ENCODE measurements around the gene ZCCHC8. TPM values are rescaled to one million over a fixed set of nuclear protein-coding genes. Genes with fewer than 3 reads are reported as not detected.

The ZCCHC8 gene
- total RNA-seq, result 10 to 100 TPM in 1 of 2 donors, 1 to 10 TPM in 1; 7.3 to 16.6 TPM

- no peaks in the 10 kb centered on the region for H3K27me3 ChIP-seq
- peak within 1 kb of the TSS; percentile 93 to 99 (median 98) for H3K27ac ChIP-seq
- WGBS, 2 donors, result 4 to 15% methylated on average over 12 to 52 of the region's 52 CpGs
- peak; percentile 97 for ATAC-seq
- peaks cover 0 to 18% of the 10 kb centered on the region in 2 donors for H3K36me3 ChIP-seq (replicated peaks in 1 of 2; ENCODE audit: insufficient read depth in 1 of 2, low read depth in 2 of 2)
- intact Hi-C loops (cut with DNase I), result no loop called here
- TF ChIP-seq POLR2A (IDR thresholded peaks at IDR 0.05), result peak; percentile 93 to 98 (median 98)
- TF ChIP-seq CTCF (IDR thresholded peaks at IDR 0.05), result peak in 4 of 7 experiments; percentile 43 to 52 (median 49)
- H3K9me3 ChIP-seq, result no peaks in the 10 kb centered on the region
- peak within 1 kb of the TSS; percentile 53 to 79 for H3K4me3 ChIP-seq
- H3K4me1 ChIP-seq, result peaks cover 31% of the 10 kb centered on the region
- peak; percentile 96 to 98 (median 98) for DNase-seq
These were observed at the start of gene ZCCHC8 for GRCh38 chr12:122500685-122501488. ZCCHC8 (minus strand) TSS chr12:122500932; CDS start chr12:122500840, 92 bp downstream.

- Histone ChIP-seq H3K4me3 (no peak overlapping the region), H3K27ac (no peak overlapping the region), H3K36me3 (replicated peaks in 1 of 2; ENCODE audit: insufficient read depth in 1 of 2, low read depth in 2 of 2) (no peaks in the 10 kb centered on the region), H3K27me3 (no peaks in the 10 kb centered on the region), H3K4me1 (no peaks in the 10 kb centered on the region), H3K9me3 (no peaks in the 10 kb centered on the region)
- TF ChIP-seq POLR2A (IDR thresholded peaks at IDR 0.05), result no peak
- no peak for TF ChIP-seq CTCF (IDR thresholded peaks at IDR 0.05)
- ATAC-seq (no peak), DNase-seq (no peak)
- intact Hi-C loops (cut with DNase I), result no loop called here
- WGBS, 2 donors, result 74 to 81% methylated on average over 5 of the region's 5 CpGs
These were observed 46.6 kb upstream of the ZCCHC8 start for GRCh38 chr12:122547330-122547729.

- no peak overlapping the region for H3K27ac ChIP-seq
- WGBS, 2 donors, result 92 to 96% methylated on average over 2 of the region's 2 CpGs
- no peaks in the 10 kb centered on the region for H3K36me3 ChIP-seq (replicated peaks in 1 of 2; ENCODE audit: insufficient read depth in 1 of 2, low read depth in 2 of 2)
- H3K9me3 ChIP-seq, result no peaks in the 10 kb centered on the region
- intact Hi-C loops (cut with DNase I), result no loop called here
- TF ChIP-seq CTCF (IDR thresholded peaks at IDR 0.05) (no peak), POLR2A (IDR thresholded peaks at IDR 0.05) (no peak)
- no peak for ATAC-seq
- H3K27me3 ChIP-seq, result no peaks in the 10 kb centered on the region
- no peak overlapping the region for H3K4me3 ChIP-seq
- DNase-seq, result no peak
- H3K4me1 ChIP-seq, result no peaks in the 10 kb centered on the region
These were observed 45.1 kb upstream of the ZCCHC8 start for GRCh38 chr12:122545855-122546254.

- H3K36me3 ChIP-seq (replicated peaks in 1 of 2; ENCODE audit: insufficient read depth in 1 of 2, low read depth in 2 of 2), result no peaks in the 10 kb centered on the region
- 91 to 94% methylated on average over 2 of the region's 2 CpGs for WGBS, 2 donors
- ATAC-seq (no peak), DNase-seq (no peak)
- H3K9me3 ChIP-seq, result no peaks in the 10 kb centered on the region
- TF ChIP-seq POLR2A (IDR thresholded peaks at IDR 0.05) (no peak), CTCF (IDR thresholded peaks at IDR 0.05) (no peak)
- no peak overlapping the region for H3K27ac ChIP-seq
- H3K4me3 ChIP-seq, result no peak overlapping the region
- H3K27me3 ChIP-seq, result no peaks in the 10 kb centered on the region
- H3K4me1 ChIP-seq, result no peaks in the 10 kb centered on the region
- intact Hi-C loops (cut with DNase I), result no loop called here
These were observed 43.8 kb upstream of the ZCCHC8 start for GRCh38 chr12:122544537-122544936.
